MV-4-11 (cell line): ENCODE data around the gene EXOC4.

Experiments
- DNase-seq: peaks from one replicate; lab custom pipeline; 2025; lab: John Stamatoyannopoulos, UW

Gene EXOC4

GRCh38 chr7:134078991-134079390 is 826.1 kb downstream of the EXOC4 start:
- no peak for DNase-seq

GRCh38 chr7:134081695-134082094 is 828.8 kb downstream of the EXOC4 start:
- no peak for DNase-seq

GRCh38 chr7:134083766-134084487 is 831.0 kb downstream of the EXOC4 start:
- DNase-seq = peak; percentile 22

GRCh38 chr7:134084488-134085144 is 831.7 kb downstream of the EXOC4 start:
- DNase-seq = peak; percentile 93

GRCh38 chr7:134085311-134085710 is 832.4 kb downstream of the EXOC4 start:
- DNase-seq = no peak

- no peak for DNase-seq
Observed at GRCh38 chr7:134086998-134087735, 834.3 kb downstream of the EXOC4 start.

GRCh38 chr7:134088199-134088598 is 835.3 kb downstream of the EXOC4 start:
- no peak for DNase-seq

- no peak for DNase-seq
Observed at GRCh38 chr7:134089446-134089845, 836.6 kb downstream of the EXOC4 start.

GRCh38 chr7:134098072-134098471 is 845.2 kb downstream of the EXOC4 start:
- peak; percentile 18 for DNase-seq

- DNase-seq = peak; percentile 48
Observed at GRCh38 chr7:134101716-134102115, 848.8 kb downstream of the EXOC4 start.

- no peak for DNase-seq
Observed at GRCh38 chr7:134104166-134104565, 851.3 kb downstream of the EXOC4 start.

- no peak for DNase-seq
Observed at GRCh38 chr7:134105841-134106240, 853.0 kb downstream of the EXOC4 start.

GRCh38 chr7:134108802-134109201 is 855.9 kb downstream of the EXOC4 start:
- no peak for DNase-seq

GRCh38 chr7:134113655-134114054 is 860.8 kb downstream of the EXOC4 start:
- DNase-seq = no peak

- DNase-seq = no peak
Observed at GRCh38 chr7:134114992-134115391, 862.1 kb downstream of the EXOC4 start.
